Right lobe of liver (tissue), 6 donors: ENCODE results near the gene POC1B. TPM values are rescaled to one million over a fixed set of nuclear protein-coding genes. Genes with fewer than 3 reads are reported as not detected.

ENCODE experiments used
- ATAC-seq, 4 donors: fragments of 200-7000 bp; cut with Tn5 transposase; one replicate each; pipeline ENCODE4 v1.9.1; 2020; ENCODE audit warnings: mild to moderate bottlenecking in 4 of 4, moderate library complexity in 4 of 4
- DNase-seq, 3 donors: peaks; one replicate each; pipeline ENCODE4 v3.0.0-alpha.2; 2020
- H3K27ac ChIP-seq, 3 donors: fragments of 200-600 bp; one replicate each; pipeline ENCODE4 v1.8.0; 2022
- H3K27me3 ChIP-seq, 2 donors: fragments of 200-600 bp; one replicate each; pipeline ENCODE4 v1.8.0; 2022
- H3K36me3 ChIP-seq, 4 donors: fragments of 200-600 bp; sonication (generic) in 1 of 4; one replicate each; pipeline versions ENCODE4 v1.5.1 to v1.8.0; 2017 to 2022; ENCODE audit warnings: control low read depth in 1 of 4
- H3K4me1 ChIP-seq, 4 donors: fragments of 200-600 bp; sonication (generic) in 1 of 4; one replicate each; pipeline versions ENCODE4 v1.5.1 to v1.8.0; 2017 to 2022; ENCODE audit warnings: control low read depth in 1 of 4
- H3K4me3 ChIP-seq, 3 donors: fragments of 200-600 bp; one replicate each; pipeline ENCODE4 v1.8.0; 2022
- H3K9me3 ChIP-seq, 4 donors: fragments of 200-600 bp; sonication (generic) in 1 of 4; one replicate each; pipeline versions ENCODE4 v1.5.1 to v1.8.0; 2017 to 2022; ENCODE audit warnings: control low read depth in 1 of 4
- POLR2A ChIP-seq: fragments of 450-650 bp; IDR thresholded peaks from one replicate; pipeline ENCODE4 v1.6.1; 2017; ENCODE audit warnings: antibody characterized with exemption, mild to moderate bottlenecking
- WGBS: methylation state at CpG from one replicate; pipeline ENCODE4 v1.1.6; 2018; ENCODE audit warnings: low coverage, low lambda C conversion rate; ENCODE audit not compliant: insufficient coverage; ENCODE audit errors: missing lambda C conversion rate; 5-methylcytosine and 5-hydroxymethylcytosine counted together
- intact Hi-C, 2 donors: fragments of 100-400 bp; cut with DNase I; formaldehyde crosslinking; loops; one replicate each; pipeline versions ENCODE4 v1.11.2 to v1.14.1; 2022
- total RNA-seq, 6 experiments: library from RNA; depleted of rRNA in 2 of 6; stranded (reverse); fragments of >200 nt in 2 of 6; fragmentation: NEBNext Ultra II Directional in 3 of 6; extraction: Animal tissue kit (Norgen Biotek cat#: 25700) in 3 of 6; gene quantifications; one replicate each; pipeline versions ENCODE4 v1.1.0 to v1.2.4, GENCODE V29; 2016 to 2023
- TF ChIP-seq, protein P1 (sequence below), 4 donors: fragments of 200-600 bp in 3 of 4; fragments of 450-650 bp in 1 of 4; IDR thresholded peaks; one replicate each; pipeline versions ENCODE4 v1.5.1 to v1.8.0; 2016 to 2022; ENCODE audit warnings: antibody characterized with exemption in 4 of 4, mild to moderate bottlenecking in 2 of 4
- donor health status: DM: no; HTN: yes; CAD: no.
- donor health status: DM: no; HTN: no; CAD: no.
- donor health status: DM: no; HTN: no; CAD: no.
- donor health status: DM: no; HTN: yes; CAD: no.
- donor health status: DM: no; HTN: yes; CAD: no.

POC1B gene
- total RNA-seq, 6 experiments from 2014 or later: 5.3 to 14.5 (median 6.9) TPM

DNA sequence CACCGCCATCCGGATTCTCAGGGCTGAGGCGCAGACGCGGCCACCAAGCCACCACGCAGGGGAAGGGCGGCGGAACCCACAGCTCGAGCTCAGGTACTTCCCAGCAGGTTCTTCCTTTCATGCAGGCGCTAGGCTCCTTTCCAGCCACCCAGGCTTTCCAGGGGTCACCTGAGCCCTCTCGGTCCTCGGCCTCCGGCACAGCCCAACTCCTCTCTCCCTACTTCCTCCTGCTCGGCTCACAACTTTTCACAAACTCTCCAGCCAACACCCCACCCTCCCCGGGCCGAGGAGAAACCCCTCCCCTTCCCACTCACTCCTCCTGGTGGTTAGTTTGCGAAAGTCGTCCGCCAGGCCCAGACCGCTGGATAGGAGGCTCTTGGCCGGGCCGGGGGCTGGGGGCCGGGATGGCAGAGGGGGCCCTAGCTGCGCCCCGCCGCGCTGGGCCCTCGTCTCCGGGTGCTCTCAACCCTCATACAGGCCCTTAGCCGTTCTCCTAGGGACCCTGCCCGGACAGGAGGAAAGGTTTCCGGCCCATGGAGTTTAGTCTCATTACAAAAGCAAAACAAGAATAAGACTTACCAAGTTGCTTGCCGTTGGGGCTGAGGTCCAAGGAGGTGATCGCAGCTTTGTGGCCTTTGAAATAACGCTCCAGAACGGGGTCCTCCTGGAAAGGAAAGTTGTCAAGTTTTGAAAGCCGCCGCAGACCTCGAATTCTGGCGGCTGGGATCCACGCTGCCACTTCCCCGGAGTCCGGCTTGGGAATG is 1.1 kb downstream of the POC1B start, which contains the start of gene GALNT4:
Gene GALNT4, minus strand, starts transcription at position 256 of the 764 bp plus-strand sequence. Its CDS starts 247 bp downstream, at position 9.
- Histone ChIP-seq H3K27ac (peak within 1 kb of the TSS; percentile 81 to 91 (median 82)), H3K4me1 (peaks cover 0 to 31% (median 12%) of the 10 kb centered on the region in 4 donors), H3K4me3 (peak within 1 kb of the TSS; percentile 87 to 95 (median 89)), H3K9me3 (no peaks in the 10 kb centered on the region), H3K27me3 (no peaks in the 10 kb centered on the region), H3K36me3 (no peaks in the 10 kb centered on the region)
- peak; percentile 90 to 93 (median 92) for DNase-seq
- TF ChIP-seq, protein P1, sequence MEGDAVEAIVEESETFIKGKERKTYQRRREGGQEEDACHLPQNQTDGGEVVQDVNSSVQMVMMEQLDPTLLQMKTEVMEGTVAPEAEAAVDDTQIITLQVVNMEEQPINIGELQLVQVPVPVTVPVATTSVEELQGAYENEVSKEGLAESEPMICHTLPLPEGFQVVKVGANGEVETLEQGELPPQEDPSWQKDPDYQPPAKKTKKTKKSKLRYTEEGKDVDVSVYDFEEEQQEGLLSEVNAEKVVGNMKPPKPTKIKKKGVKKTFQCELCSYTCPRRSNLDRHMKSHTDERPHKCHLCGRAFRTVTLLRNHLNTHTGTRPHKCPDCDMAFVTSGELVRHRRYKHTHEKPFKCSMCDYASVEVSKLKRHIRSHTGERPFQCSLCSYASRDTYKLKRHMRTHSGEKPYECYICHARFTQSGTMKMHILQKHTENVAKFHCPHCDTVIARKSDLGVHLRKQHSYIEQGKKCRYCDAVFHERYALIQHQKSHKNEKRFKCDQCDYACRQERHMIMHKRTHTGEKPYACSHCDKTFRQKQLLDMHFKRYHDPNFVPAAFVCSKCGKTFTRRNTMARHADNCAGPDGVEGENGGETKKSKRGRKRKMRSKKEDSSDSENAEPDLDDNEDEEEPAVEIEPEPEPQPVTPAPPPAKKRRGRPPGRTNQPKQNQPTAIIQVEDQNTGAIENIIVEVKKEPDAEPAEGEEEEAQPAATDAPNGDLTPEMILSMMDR (IDR thresholded peaks at IDR 0.05): peak; percentile 57 to 71 (median 58)
- TF ChIP-seq POLR2A: peak; percentile 68
- intact Hi-C loops: loop anchor here in 1 of 2 donors (10.0 kb wide), 1 partner anchor 50 kb away; no protein-coding TSS in a partner anchor
- ATAC-seq: peak; percentile 88 to 93 (median 90)
- 0% methylated on average over 22 of the region's 43 CpGs for WGBS

DNA sequence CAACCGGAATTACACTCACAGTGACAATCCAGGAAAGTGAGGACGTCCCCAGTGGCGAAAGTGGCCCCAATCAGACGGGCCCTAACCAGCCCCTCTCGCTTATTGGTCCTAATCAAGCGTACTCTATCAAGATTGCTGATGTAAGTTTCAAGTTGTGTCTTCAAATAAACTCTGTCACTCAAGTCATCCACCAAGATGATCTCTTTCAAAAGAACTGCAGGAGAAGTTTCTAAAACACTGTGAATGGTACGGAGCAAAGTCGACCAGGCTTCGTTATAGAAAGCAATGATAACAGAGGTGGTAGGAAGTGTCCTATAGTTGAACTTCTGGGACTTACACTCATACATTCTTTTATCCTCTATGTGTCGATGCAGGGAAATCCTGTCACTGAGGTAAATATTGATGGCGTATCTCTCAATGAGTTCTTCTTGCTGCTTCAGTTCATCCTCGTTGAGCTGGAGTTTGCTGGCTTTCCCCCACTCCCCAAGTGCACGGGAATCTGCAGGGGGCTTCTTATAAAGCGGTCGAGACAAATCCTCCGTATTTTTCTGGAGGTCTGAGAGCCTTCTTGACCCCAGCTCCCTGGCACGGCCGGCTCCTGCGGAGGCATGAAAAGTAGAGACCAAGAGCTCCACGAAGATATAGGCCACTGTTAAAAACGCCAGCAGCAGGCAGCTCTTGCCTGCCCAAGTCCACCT is 1.9 kb downstream of the POC1B start:
- Histone ChIP-seq H3K36me3 (no peaks in the 10 kb centered on the region), H3K9me3 (no peaks in the 10 kb centered on the region), H3K27ac (peak overlapping the region; percentile 81 to 91 (median 82)), H3K4me1 (peaks cover 0 to 31% (median 12%) of the 10 kb centered on the region in 4 donors), H3K27me3 (no peaks in the 10 kb centered on the region), H3K4me3 (peak overlapping the region; percentile 87 to 95 (median 89))
- 18% methylated on average over 21 of the region's 21 CpGs for WGBS
- intact Hi-C loops: loop anchor here in 1 of 2 donors (10.0 kb wide), 1 partner anchor 49 kb away; no protein-coding TSS in a partner anchor
- DNase-seq (no peak), ATAC-seq (no peak)
- TF ChIP-seq, protein P1 (IDR thresholded peaks at IDR 0.05): no peak
- no peak for TF ChIP-seq POLR2A

DNA sequence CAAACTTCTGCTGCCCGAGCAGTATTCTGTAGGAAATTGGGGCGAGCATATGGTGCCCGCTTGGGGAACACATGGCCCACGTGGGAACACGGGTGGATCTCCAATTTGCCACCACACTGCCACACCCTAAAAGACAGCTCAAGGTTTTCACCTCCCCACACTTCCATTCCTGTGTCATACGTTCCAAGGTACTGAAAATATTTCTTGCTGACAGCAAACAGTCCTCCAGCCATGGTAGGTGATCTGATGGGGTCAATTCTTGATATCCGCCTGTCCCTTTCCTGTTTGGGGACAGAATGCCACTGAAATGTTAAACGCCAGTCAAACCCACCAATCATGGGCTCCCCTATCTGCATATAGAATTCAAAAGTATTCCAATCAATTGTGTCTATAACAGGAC is 2.5 kb downstream of the POC1B start:
- H3K4me3 ChIP-seq: peak overlapping the region in 1 of 3 donors; percentile 95
- ATAC-seq (no peak), DNase-seq (no peak)
- TF ChIP-seq, protein P1 (IDR thresholded peaks at IDR 0.05): no peak
- no peak for TF ChIP-seq POLR2A
- H3K27me3 ChIP-seq: no peaks in the 10 kb centered on the region
- intact Hi-C loops: loop anchor here in 1 of 2 donors (10.0 kb wide), 1 partner anchor 49 kb away; no protein-coding TSS in a partner anchor
- H3K27ac ChIP-seq: no peak overlapping the region
- 84% methylated on average over 8 of the region's 8 CpGs for WGBS
- H3K4me1 ChIP-seq: peaks cover 0 to 31% (median 12%) of the 10 kb centered on the region in 4 donors
- no peaks in the 10 kb centered on the region for H3K36me3 ChIP-seq
- H3K9me3 ChIP-seq: no peaks in the 10 kb centered on the region

DNA sequence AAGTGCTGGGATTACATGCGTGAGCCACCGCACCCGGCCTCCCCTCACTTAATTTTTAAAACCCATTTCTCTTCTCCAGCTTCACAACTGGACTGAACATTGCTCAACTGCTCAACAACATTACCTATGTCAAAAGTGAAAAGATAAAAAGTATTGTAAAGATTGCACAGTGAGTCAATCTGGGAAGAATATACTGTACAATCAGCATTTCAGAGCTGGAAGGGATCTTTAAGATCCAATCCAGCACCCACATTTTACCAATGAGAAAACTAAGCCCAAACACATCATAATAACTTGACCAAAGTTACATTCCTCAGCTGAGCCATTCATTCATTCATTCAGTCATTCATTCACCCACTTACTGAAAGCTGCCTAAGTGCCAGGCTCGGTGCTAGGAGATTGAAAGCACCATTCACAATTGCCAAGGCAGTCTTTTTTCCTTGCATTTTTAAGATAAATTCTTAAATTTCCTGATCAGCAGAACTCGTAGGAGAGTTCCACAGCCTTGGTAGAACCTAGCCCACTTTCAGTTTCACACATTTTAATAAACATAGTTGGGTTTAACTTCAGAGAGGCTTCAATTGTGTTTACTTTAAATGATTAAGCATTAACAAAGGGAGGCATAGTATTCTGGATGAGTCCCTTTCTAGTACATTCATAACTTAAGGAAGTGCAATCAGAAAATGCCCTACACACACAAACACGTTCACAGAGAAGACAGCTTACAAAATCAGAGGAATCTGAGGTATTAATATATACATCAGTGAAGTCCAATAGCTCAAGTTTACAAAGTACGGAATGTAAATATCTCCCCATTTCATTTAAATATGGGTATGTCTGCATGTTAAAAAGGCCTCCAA is 4.3 kb downstream of the POC1B start:
- Histone ChIP-seq H3K9me3 (no peaks in the 10 kb centered on the region), H3K4me1 (peaks cover 0 to 30% (median 10%) of the 10 kb centered on the region in 4 donors), H3K36me3 (no peaks in the 10 kb centered on the region), H3K27me3 (no peaks in the 10 kb centered on the region), H3K27ac (no peak overlapping the region), H3K4me3 (peak overlapping the region in 2 of 3 donors; percentile 1 to 6)
- no peak for TF ChIP-seq POLR2A
- TF ChIP-seq, protein P1 (IDR thresholded peaks at IDR 0.05): no peak
- intact Hi-C loops: loop anchor here in 1 of 2 donors (10.0 kb wide), 1 partner anchor 47 kb away; no protein-coding TSS in a partner anchor
- 53% methylated on average over 7 of the region's 7 CpGs for WGBS
- ATAC-seq (peak in 1 of 4 donors; percentile 20), DNase-seq (no peak)
